ENCODE measurements around the gene RNPEPL1. TPM values are rescaled to one million over a fixed set of nuclear protein-coding genes. Genes with fewer than 3 reads are reported as not detected.

RNPEPL1 gene
- polyA plus RNA-seq, 3 donors: 15.4 to 100 (median 36.4) TPM

DNA sequence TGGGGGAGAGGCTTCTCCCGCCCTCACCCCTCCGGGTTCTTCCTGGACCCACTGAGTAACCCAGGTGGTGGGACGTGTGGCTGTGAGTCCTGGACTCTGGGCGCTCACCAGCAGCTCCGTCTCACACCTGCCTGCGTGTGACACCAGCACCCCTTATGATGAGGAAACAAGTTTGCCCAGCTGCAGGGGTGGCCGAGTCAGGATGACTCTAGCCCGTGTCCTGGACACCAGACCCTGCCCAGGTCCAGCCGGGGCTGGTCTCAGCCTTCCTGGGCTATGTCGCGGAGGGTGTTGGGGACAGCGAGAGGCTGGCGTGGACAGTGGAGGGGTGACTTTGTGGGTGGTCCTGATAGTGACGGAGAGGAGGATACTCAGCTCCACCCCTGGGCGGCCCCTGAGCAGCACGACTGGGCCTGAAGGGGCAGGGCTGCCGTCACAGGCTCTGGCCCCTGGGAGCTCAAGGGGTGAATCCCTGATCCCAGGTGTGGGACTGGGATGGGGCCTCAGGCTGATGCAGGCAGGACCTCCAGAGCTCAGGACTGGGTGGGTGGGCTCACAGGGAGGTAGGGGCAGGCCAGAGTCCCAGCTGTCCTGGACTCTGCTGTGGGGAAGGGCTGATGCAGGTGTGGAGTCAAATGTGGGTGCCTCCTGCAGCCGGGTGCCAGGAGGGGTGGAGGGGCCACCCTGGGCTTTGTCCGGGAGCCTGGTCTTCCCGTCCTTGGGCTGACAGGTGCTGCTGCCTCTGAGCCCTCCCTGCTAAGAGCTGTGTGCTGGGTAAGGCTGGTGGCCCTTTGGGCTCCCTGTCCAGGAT is 60.7 kb downstream of the RNPEPL1 start:
- 94% methylated on average over 17 of the region's 20 CpGs for WGBS (ENCODE audit: insufficient coverage)
- H3K27me3 Mint-ChIP-seq (ENCODE audit: low read depth in 3 of 3): peaks cover 0 to 3% (median under 1%) of the 10 kb centered on the region in 3 donors
- TF ChIP-seq CTCF (IDR thresholded peaks at IDR 0.05): no peak
- DNase-seq: peak in 1 of 3 donors; percentile 8
- Histone ChIP-seq H3K27ac (ENCODE audit: low read depth in 1 of 2, low read length in 2 of 2) (no peak overlapping the region), H4K20me1 (ENCODE audit: insufficient read depth, low read length) (peaks cover 6% of the 10 kb centered on the region), H3K27me3 (ENCODE audit: control insufficient read depth in 2 of 2, insufficient read depth in 2 of 2, low read length in 2 of 2) (no peaks in the 10 kb centered on the region), H3K4me3 (replicated peaks in 1 of 3; ENCODE audit: low read depth in 2 of 3, low read length in 3 of 3) (no peak overlapping the region), H3K36me3 (replicated peaks in 1 of 2; ENCODE audit: control insufficient read depth in 1 of 2, insufficient read depth in 2 of 2, low read length in 2 of 2) (peaks cover 34 to 35% of the 10 kb centered on the region in 2 donors), H3K9me3 (replicated peaks in 1 of 2; ENCODE audit: control insufficient read depth in 1 of 2, insufficient read depth in 1 of 2, low read length in 2 of 2) (peaks cover 10 to 16% of the 10 kb centered on the region in 2 donors), H3K79me2 (ENCODE audit: insufficient read depth, low read length) (peaks cover 19% of the 10 kb centered on the region), H3K9ac (ENCODE audit: insufficient read depth, low read length, poor library complexity, severe bottlenecking) (no peak overlapping the region), H3K4me1 (ENCODE audit: control insufficient read depth in 1 of 2, insufficient read depth in 2 of 2, low read length in 2 of 2) (peaks cover 37 to 42% of the 10 kb centered on the region in 2 donors), H2AFZ (ENCODE audit: insufficient read depth, low read depth, low read length, poor library complexity, severe bottlenecking) (no peak overlapping the region), H3K4me2 (replicated peaks; ENCODE audit: extremely low read depth, low read length, poor library complexity, severe bottlenecking) (no peak overlapping the region)
- H3K4me1 Mint-ChIP-seq: peaks cover 32% of the 10 kb centered on the region
- intact Hi-C loops (cut with micrococcal nuclease): loop anchor here in 1 of 2 donors (5.0 kb wide), 1 partner anchor 67 kb away; the partner anchor contains the start of gene DUSP28
- peaks cover 11 to 24% (median 18%) of the 10 kb centered on the region in 7 donors for H3K9me3 Mint-ChIP-seq
- no peak overlapping the region for H3K27ac Mint-ChIP-seq
- H3K4me3 Mint-ChIP-seq: no peak overlapping the region
- peaks cover 23 to 44% of the 10 kb centered on the region in 2 donors for H3K36me3 Mint-ChIP-seq

DNA sequence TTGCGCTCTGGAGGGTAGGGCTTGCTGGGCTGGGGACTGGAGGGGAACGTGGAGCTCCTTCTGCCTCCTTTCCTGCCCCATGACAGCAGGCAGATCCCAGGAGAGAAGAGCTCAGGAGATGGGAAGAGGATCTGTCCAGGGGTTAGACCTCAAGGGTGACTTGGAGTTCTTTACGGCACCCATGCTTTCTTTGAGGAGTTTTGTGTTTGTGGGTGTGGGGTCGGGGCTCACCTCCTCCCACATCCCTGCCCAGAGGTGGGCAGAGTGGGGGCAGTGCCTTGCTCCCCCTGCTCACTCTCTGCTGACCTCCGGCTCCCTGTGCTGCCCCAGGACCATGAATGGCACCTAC is 61.3 kb downstream of the RNPEPL1 start:
- peaks cover 0 to 3% (median 2%) of the 10 kb centered on the region in 3 donors for H3K27me3 Mint-ChIP-seq (ENCODE audit: low read depth in 3 of 3)

More for the DNA sequence above, 61.3 kb downstream of the RNPEPL1 start:
- Histone ChIP-seq H3K4me3 (replicated peaks in 1 of 3; ENCODE audit: low read depth in 2 of 3, low read length in 3 of 3) (no peak overlapping the region), H2AFZ (ENCODE audit: insufficient read depth, low read depth, low read length, poor library complexity, severe bottlenecking) (no peak overlapping the region), H3K4me2 (replicated peaks; ENCODE audit: extremely low read depth, low read length, poor library complexity, severe bottlenecking) (no peak overlapping the region), H3K27me3 (ENCODE audit: control insufficient read depth in 2 of 2, insufficient read depth in 2 of 2, low read length in 2 of 2) (no peaks in the 10 kb centered on the region), H3K79me2 (ENCODE audit: insufficient read depth, low read length) (peaks cover 19% of the 10 kb centered on the region), H3K4me1 (ENCODE audit: control insufficient read depth in 1 of 2, insufficient read depth in 2 of 2, low read length in 2 of 2) (peaks cover 31 to 38% of the 10 kb centered on the region in 2 donors), H3K9me3 (replicated peaks in 1 of 2; ENCODE audit: control insufficient read depth in 1 of 2, insufficient read depth in 1 of 2, low read length in 2 of 2) (peaks cover 12 to 20% of the 10 kb centered on the region in 2 donors), H3K27ac (ENCODE audit: low read depth in 1 of 2, low read length in 2 of 2) (no peak overlapping the region), H4K20me1 (ENCODE audit: insufficient read depth, low read length) (peaks cover 6% of the 10 kb centered on the region), H3K36me3 (replicated peaks in 1 of 2; ENCODE audit: control insufficient read depth in 1 of 2, insufficient read depth in 2 of 2, low read length in 2 of 2) (peaks cover 34 to 35% of the 10 kb centered on the region in 2 donors), H3K9ac (ENCODE audit: insufficient read depth, low read length, poor library complexity, severe bottlenecking) (no peak overlapping the region)
- Mint-ChIP-seq H3K36me3 (peaks cover 23 to 46% of the 10 kb centered on the region in 2 donors), H3K9me3 (peaks cover 15 to 27% (median 22%) of the 10 kb centered on the region in 7 donors), H3K4me3 (no peak overlapping the region), H3K27ac (peak overlapping the region in 1 of 7 donors; percentile 48), H3K4me1 (peaks cover 28% of the 10 kb centered on the region)
- WGBS (ENCODE audit: insufficient coverage): 86% methylated on average over 3 of the region's 5 CpGs
- no peak for TF ChIP-seq CTCF (IDR thresholded peaks at IDR 0.05)
- DNase-seq: peak in 1 of 3 donors; percentile 4
- intact Hi-C loops (cut with micrococcal nuclease): loop anchor here in 1 of 2 donors (5.0 kb wide), 1 partner anchor 67 kb away; the partner anchor contains the start of gene DUSP28

Measured in CD14-positive monocyte (primary cell).